Esophagus squamous epithelium (tissue), 5 donors: ENCODE measurements around the gene LMNA. TPM values are rescaled to one million over a fixed set of nuclear protein-coding genes. Genes with fewer than 3 reads are reported as not detected.
A peak's percentile ranks its signal among the peaks of the same experiment; 100 is the strongest.

Experiments used
- DNase-seq: peaks from one replicate; lab custom pipeline; 2025; lab: John Stamatoyannopoulos, UW
- H3K27ac ChIP-seq, 4 donors: fragments of 200-600 bp; sonication (generic); one replicate each; pipeline ENCODE4 v1.5.1; 2016 to 2019; ENCODE audit warnings: mild to moderate bottlenecking in 1 of 4
- H3K27me3 ChIP-seq, 4 donors: fragments of 200-600 bp; sonication (generic); 1 replicate in 3 of 4; 2 replicates in 1 of 4; pipeline versions ENCODE4 v1.5.1 to v1.6.0; 2017 to 2021; ENCODE audit warnings: antibody characterized with exemption in 1 of 4
- H3K36me3 ChIP-seq, 3 donors: fragments of 200-600 bp; sonication (generic); one replicate each; pipeline ENCODE4 v1.5.1; 2016 to 2019
- H3K4me1 ChIP-seq, 3 donors: fragments of 200-600 bp; sonication (generic); one replicate each; pipeline ENCODE4 v1.5.1; 2017 to 2019
- H3K4me3 ChIP-seq, 4 donors: fragments of 200-600 bp; sonication (generic); 1 replicate in 3 of 4; 2 replicates in 1 of 4; pipeline ENCODE4 v1.5.1; 2016 to 2019; ENCODE audit warnings: mild to moderate bottlenecking in 2 of 4, moderate library complexity in 1 of 4
- H3K9me3 ChIP-seq, 3 donors: fragments of 200-600 bp; sonication (generic); one replicate each; pipeline ENCODE4 v1.5.1; 2016 to 2019
- CTCF ChIP-seq, 6 experiments: fragments of 450-650 bp in 4 of 6; fragments of 200-600 bp in 2 of 6; sonication (generic) in 2 of 6; IDR thresholded peaks; one replicate each; pipeline ENCODE4 v1.5.1; 2016 to 2019; ENCODE audit warnings: antibody characterized with exemption in 6 of 6, mild to moderate bottlenecking in 4 of 6, moderate library complexity in 4 of 6
- POLR2A ChIP-seq, 4 donors: fragments of 450-650 bp; IDR thresholded peaks; one replicate each; pipeline ENCODE4 v1.6.1; 2017; ENCODE audit warnings: antibody characterized with exemption in 4 of 4, mild to moderate bottlenecking in 4 of 4, moderate library complexity in 3 of 4
- WGBS, 2 donors: methylation state at CpG; one replicate each; pipeline ENCODE4 v1.1.5; 2018; 5-methylcytosine and 5-hydroxymethylcytosine counted together
- intact Hi-C: fragments of 100-400 bp; cut with DNase I; formaldehyde crosslinking; loops from one replicate; pipeline ENCODE4 v1.15.0; 2022
- total RNA-seq, 4 donors: library from RNA; depleted of rRNA; stranded (reverse); fragments of >200 nt; gene quantifications; one replicate each; pipeline ENCODE4 v1.1.0, GENCODE V29; 2016
- donor health status: DM: yes; HTN: yes; CAD: no.

Gene LMNA
- total RNA-seq, 4 donors from 2014 or later: 322 to 480 (median 403) TPM

GRCh38 chr1:156077430-156077760 is 37.1 kb upstream of the LMNA start:
- Histone ChIP-seq H3K4me3 (peak overlapping the region in 1 of 4 donors; percentile 66), H3K4me1 (peaks cover 3 to 37% (median 7%) of the 10 kb centered on the region in 3 donors), H3K27ac (peak overlapping the region in 2 of 4 donors; percentile 63 to 66), H3K9me3 (no peaks in the 10 kb centered on the region), H3K36me3 (peaks cover 0 to 20% (median 0%) of the 10 kb centered on the region in 3 donors), H3K27me3 (peaks cover 0 to 13% (median 0%) of the 10 kb centered on the region in 4 donors)
- intact Hi-C loops: no loop called here
- DNase-seq: no peak
- 89 to 91% methylated on average over 9 to 12 of the region's 19 CpGs for WGBS, 2 donors
- TF ChIP-seq POLR2A (IDR thresholded peaks at IDR 0.05) (no peak), CTCF (IDR thresholded peaks at IDR 0.05) (no peak)

- DNase-seq: no peak
- intact Hi-C loops: no loop called here
- TF ChIP-seq CTCF (IDR thresholded peaks at IDR 0.05): no peak
- TF ChIP-seq POLR2A (IDR thresholded peaks at IDR 0.05): no peak
- H3K36me3 ChIP-seq: peaks cover 0 to 15% (median 0%) of the 10 kb centered on the region in 3 donors
- H3K4me3 ChIP-seq: no peak overlapping the region
- peaks cover 0 to 13% (median 0%) of the 10 kb centered on the region in 4 donors for H3K27me3 ChIP-seq
- 82 to 91% methylated on average over 5 of the region's 5 CpGs for WGBS, 2 donors
- H3K27ac ChIP-seq: no peak overlapping the region
- H3K9me3 ChIP-seq: no peaks in the 10 kb centered on the region
- peaks cover 10 to 48% (median 11%) of the 10 kb centered on the region in 3 donors for H3K4me1 ChIP-seq
Observed at GRCh38 chr1:156078728-156079127, 35.8 kb upstream of the LMNA start.

DNA sequence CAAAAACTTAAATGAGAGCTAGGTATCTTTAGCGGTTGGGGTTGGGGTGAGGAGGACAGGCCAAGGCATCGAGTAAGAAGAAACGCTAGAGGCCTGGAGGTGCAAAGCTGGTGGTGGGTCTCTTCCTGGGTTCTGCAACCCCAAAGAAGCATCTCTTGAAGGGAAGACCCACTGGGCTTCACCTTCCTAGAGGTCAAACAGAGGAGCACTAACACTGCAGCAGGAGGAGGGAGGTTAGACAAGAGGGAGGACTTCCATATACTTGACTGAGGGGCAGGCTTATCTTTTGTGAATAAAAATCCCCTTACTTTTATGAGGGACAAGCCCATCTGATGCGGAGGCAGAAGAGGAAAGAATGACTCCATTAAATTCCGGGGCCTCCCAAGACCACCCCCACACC is 34.7 kb upstream of the LMNA start:
- intact Hi-C loops: no loop called here
- Histone ChIP-seq H3K27ac (no peak overlapping the region), H3K9me3 (no peaks in the 10 kb centered on the region), H3K36me3 (peaks cover 0 to 9% (median 0%) of the 10 kb centered on the region in 3 donors), H3K27me3 (peaks cover 0 to 13% (median 0%) of the 10 kb centered on the region in 4 donors), H3K4me1 (peaks cover 10 to 47% (median 11%) of the 10 kb centered on the region in 3 donors), H3K4me3 (no peak overlapping the region)
- no peak for TF ChIP-seq POLR2A (IDR thresholded peaks at IDR 0.05)
- no peak for TF ChIP-seq CTCF (IDR thresholded peaks at IDR 0.05)
- 87 to 95% methylated on average over 5 of the region's 5 CpGs for WGBS, 2 donors
- no peak for DNase-seq

DNA sequence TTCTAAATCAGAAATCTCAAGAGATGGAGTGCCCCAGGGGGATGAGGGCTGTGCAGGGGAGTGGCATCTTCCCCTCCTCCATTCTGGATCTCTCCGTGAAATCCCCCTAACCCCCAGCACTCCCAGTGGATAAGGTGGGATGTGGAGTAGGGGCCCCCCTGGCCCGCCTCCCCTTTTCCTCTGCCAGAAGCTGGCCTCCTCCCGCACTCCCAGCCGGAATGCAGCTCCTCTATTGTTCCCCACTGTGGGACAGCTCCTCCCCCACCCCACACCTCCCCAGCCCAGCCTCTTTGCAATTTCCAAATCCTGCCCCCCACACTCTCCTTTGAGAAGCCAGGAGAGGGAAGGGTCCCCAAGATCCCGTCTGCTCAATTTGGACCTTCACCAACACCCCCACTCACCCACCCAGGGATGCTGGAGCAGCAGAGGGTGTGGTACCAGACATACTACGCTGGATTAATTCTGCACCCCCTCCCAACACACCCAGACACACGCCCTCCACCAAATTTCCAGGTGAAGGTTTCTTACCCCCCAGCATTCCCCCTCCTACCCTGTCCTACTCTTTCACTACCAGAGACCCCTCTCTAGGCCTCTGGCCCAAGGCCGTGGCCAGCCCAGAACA is 34.2 kb upstream of the LMNA start:
- Histone ChIP-seq H3K4me3 (peak overlapping the region in 1 of 4 donors; percentile 96), H3K9me3 (no peaks in the 10 kb centered on the region), H3K27ac (no peak overlapping the region), H3K4me1 (peaks cover 7 to 41% (median 10%) of the 10 kb centered on the region in 3 donors), H3K36me3 (peaks cover 0 to 9% (median 0%) of the 10 kb centered on the region in 3 donors), H3K27me3 (peaks cover 0 to 13% (median 0%) of the 10 kb centered on the region in 4 donors)
- no peak for DNase-seq
- TF ChIP-seq POLR2A (IDR thresholded peaks at IDR 0.05) (no peak), CTCF (IDR thresholded peaks at IDR 0.05) (no peak)
- WGBS, 2 donors: 60 to 76% methylated on average over 7 of the region's 8 CpGs
- intact Hi-C loops: no loop called here

DNA sequence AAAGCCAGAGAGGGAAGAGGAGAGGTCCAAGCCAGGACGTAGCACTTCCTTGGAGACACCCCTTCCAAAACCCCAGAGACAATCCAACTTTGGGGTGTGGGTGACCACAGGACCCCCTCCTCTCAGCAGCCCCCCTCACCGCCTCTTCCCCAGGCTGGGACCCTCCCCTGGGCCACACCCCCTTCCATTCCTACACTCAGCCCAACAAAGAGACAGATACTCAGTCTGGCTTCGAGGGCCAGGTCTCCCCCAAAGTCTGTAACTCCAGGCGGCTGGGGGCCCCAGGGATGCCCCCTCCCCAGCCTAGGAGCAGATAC is 33.7 kb upstream of the LMNA start:
- no peak overlapping the region for H3K27ac ChIP-seq
- WGBS, 2 donors: 67% methylated on average over 2 of the region's 4 CpGs; no CpG with 5 or more reads in 1 of the 2 donors
- peak overlapping the region in 2 of 4 donors; percentile 75 to 96 for H3K4me3 ChIP-seq

More for the DNA sequence above, 33.7 kb upstream of the LMNA start:
- Histone ChIP-seq H3K4me1 (peaks cover 7 to 36% (median 10%) of the 10 kb centered on the region in 3 donors), H3K27me3 (peaks cover 0 to 13% (median 0%) of the 10 kb centered on the region in 4 donors), H3K36me3 (peaks cover 0 to 9% (median 0%) of the 10 kb centered on the region in 3 donors), H3K9me3 (no peaks in the 10 kb centered on the region)
- TF ChIP-seq POLR2A (IDR thresholded peaks at IDR 0.05) (no peak), CTCF (IDR thresholded peaks at IDR 0.05) (no peak)
- intact Hi-C loops: no loop called here
- DNase-seq: no peak
